Left ventricle myocardium inferior (tissue), 1 donor: ENCODE results near the gene GPC5. TPM values are rescaled to one million over a fixed set of nuclear protein-coding genes. Genes with fewer than 3 reads are reported as not detected.

Experiments used
- DNase-seq: peaks from one replicate; pipeline ENCODE4 v3.0.0-alpha.2; 2020
- H3K27ac ChIP-seq: fragments of 200-600 bp; replicated peaks from 2 replicates; pipeline ENCODE4 v1.8.0; 2021
- H3K27me3 ChIP-seq: fragments of 200-600 bp; 2 replicates; pipeline ENCODE4 v1.8.0; 2021; ENCODE audit warnings: low read depth
- H3K36me3 ChIP-seq: fragments of 200-600 bp; 2 replicates; pipeline ENCODE4 v1.8.0; 2021
- H3K4me1 ChIP-seq: fragments of 200-600 bp; 2 replicates; pipeline ENCODE4 v1.8.0; 2021
- H3K4me3 ChIP-seq: fragments of 200-600 bp; 2 replicates; pipeline ENCODE4 v1.8.0; 2021; ENCODE audit warnings: mild to moderate bottlenecking, moderate library complexity
- H3K9me3 ChIP-seq: fragments of 200-600 bp; replicated peaks from 2 replicates; pipeline ENCODE4 v1.8.0; 2021
- intact Hi-C: fragments of 100-400 bp; cut with micrococcal nuclease; formaldehyde crosslinking; loops from one replicate; pipeline ENCODE4 v1.11.0; 2022
- total RNA-seq: library from RNA; stranded (reverse); fragmentation: NEBNext Ultra II Directional; extraction: Animal tissue kit (Norgen Biotek cat#: 25700); gene quantifications from one replicate; pipeline ENCODE4 v1.2.1, GENCODE V29; 2021
- TF ChIP-seq, protein P1 (sequence below): fragments of 200-600 bp; IDR thresholded peaks from 2 replicates; pipeline ENCODE4 v1.8.0; 2021; ENCODE audit warnings: antibody characterized with exemption, mild to moderate bottlenecking, borderline replicate concordance
- donor health status: DM: no; HTN: yes; CAD: no; lungs with severe emphysema.

GPC5 gene
- total RNA-seq, 1 donor from 2014 or later, result 1.5 TPM

DNA sequence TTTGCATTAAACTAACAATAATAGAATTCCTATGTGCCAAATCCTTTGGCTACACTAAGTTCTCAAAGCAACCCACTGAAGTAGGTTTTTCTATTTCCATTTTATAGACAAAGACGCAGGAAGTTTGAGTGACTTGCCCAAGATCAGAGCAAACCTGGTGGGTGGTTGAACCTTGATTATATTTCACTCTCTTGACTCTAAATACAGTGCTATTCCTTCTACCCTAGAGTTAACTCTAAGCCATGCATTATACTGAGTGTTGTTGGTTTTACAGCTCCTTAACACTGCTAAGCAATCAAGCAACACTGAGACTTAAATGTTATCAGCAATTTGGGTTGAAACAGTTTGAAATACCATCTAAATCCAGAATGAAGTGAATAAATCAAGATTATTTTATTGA lies 1014.6 kb downstream of the GPC5 start:
- TF ChIP-seq, protein P1, sequence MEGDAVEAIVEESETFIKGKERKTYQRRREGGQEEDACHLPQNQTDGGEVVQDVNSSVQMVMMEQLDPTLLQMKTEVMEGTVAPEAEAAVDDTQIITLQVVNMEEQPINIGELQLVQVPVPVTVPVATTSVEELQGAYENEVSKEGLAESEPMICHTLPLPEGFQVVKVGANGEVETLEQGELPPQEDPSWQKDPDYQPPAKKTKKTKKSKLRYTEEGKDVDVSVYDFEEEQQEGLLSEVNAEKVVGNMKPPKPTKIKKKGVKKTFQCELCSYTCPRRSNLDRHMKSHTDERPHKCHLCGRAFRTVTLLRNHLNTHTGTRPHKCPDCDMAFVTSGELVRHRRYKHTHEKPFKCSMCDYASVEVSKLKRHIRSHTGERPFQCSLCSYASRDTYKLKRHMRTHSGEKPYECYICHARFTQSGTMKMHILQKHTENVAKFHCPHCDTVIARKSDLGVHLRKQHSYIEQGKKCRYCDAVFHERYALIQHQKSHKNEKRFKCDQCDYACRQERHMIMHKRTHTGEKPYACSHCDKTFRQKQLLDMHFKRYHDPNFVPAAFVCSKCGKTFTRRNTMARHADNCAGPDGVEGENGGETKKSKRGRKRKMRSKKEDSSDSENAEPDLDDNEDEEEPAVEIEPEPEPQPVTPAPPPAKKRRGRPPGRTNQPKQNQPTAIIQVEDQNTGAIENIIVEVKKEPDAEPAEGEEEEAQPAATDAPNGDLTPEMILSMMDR, result no peak
- no peaks in the 10 kb centered on the region for H3K36me3 ChIP-seq
- no peaks in the 10 kb centered on the region for H3K4me1 ChIP-seq
- H3K9me3 ChIP-seq, result no peaks in the 10 kb centered on the region
- no peak for DNase-seq
- intact Hi-C loops, result no loop called here
- H3K4me3 ChIP-seq, result no peak overlapping the region
- no peak overlapping the region for H3K27ac ChIP-seq
- no peaks in the 10 kb centered on the region for H3K27me3 ChIP-seq

DNA sequence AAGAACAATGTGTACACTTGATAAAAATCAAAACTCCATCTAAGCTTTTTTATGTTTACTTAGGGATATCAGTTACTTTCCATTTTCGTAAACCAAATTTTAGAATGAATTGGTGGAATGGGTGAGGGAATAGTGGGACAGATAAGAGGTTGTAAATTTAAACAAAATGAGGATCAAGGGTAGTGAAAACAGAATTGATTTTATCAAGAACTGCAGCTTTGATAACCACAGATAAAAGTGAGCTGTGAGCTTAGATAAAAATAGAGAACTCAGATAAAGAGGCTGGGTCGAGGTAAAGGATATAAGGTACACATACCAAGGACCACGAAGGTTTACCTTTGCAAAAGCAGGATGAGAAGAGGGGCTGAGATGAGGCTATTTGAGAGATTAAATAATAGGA lies 1015.0 kb downstream of the GPC5 start:
- no peak overlapping the region for H3K27ac ChIP-seq
- intact Hi-C loops, result no loop called here
- no peak for DNase-seq

DNA sequence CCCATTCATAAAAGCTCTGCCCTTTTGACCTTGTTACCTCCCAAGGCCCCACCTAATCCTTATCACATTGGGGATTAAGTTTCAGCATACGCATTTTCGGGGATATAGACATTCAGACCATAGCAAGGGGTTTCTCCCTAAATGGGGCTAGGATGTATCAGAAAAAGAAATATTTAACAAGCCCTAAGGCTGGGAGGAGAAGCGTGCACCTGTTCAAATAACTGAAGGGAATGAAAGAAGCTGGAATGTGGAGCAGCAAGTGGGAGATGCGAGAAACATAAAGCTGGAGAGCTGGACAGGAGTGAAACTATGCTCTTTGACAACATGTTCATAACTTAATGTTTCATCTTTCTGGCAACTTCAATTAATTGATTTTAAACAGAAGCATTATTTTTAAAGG lies 1016.4 kb downstream of the GPC5 start:
- H3K4me3 ChIP-seq, result no peak overlapping the region
- intact Hi-C loops, result no loop called here

More for the DNA sequence above, 1015.0 kb downstream of the GPC5 start:
- no peaks in the 10 kb centered on the region for H3K27me3 ChIP-seq
- TF ChIP-seq, protein P1, result no peak
- H3K4me1 ChIP-seq, result no peaks in the 10 kb centered on the region
- H3K9me3 ChIP-seq, result no peaks in the 10 kb centered on the region
- H3K4me3 ChIP-seq, result no peak overlapping the region
- H3K36me3 ChIP-seq, result no peaks in the 10 kb centered on the region

DNA sequence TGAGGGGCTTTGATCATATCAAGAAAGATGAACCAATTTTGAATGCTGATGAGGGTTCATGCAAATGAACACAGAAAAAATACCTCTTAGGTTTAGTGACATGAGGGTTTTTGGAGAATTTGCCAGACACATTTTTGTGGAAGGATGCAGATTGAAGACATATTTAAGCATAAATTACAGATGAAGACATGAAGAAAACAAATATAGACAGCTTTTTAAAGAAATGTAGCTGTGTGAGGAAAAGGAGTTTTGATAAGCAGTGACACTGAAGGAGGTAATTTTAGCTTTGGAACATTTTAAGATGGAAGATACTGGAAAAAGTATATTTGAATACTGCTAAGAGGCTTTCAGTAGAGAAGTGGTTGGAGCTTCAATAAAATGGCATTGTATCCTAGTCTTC lies 1017.4 kb downstream of the GPC5 start:
- DNase-seq, result no peak
- intact Hi-C loops, result no loop called here
- Histone ChIP-seq H3K9me3 (no peaks in the 10 kb centered on the region), H3K27me3 (no peaks in the 10 kb centered on the region), H3K27ac (no peak overlapping the region), H3K36me3 (no peaks in the 10 kb centered on the region), H3K4me3 (no peak overlapping the region), H3K4me1 (no peaks in the 10 kb centered on the region)
- TF ChIP-seq, protein P1, result no peak

More for the DNA sequence above, 1016.4 kb downstream of the GPC5 start:
- Histone ChIP-seq H3K36me3 (no peaks in the 10 kb centered on the region), H3K4me1 (no peaks in the 10 kb centered on the region), H3K27me3 (no peaks in the 10 kb centered on the region), H3K9me3 (no peaks in the 10 kb centered on the region), H3K27ac (no peak overlapping the region)
- DNase-seq, result no peak
- TF ChIP-seq, protein P1, result no peak

DNA sequence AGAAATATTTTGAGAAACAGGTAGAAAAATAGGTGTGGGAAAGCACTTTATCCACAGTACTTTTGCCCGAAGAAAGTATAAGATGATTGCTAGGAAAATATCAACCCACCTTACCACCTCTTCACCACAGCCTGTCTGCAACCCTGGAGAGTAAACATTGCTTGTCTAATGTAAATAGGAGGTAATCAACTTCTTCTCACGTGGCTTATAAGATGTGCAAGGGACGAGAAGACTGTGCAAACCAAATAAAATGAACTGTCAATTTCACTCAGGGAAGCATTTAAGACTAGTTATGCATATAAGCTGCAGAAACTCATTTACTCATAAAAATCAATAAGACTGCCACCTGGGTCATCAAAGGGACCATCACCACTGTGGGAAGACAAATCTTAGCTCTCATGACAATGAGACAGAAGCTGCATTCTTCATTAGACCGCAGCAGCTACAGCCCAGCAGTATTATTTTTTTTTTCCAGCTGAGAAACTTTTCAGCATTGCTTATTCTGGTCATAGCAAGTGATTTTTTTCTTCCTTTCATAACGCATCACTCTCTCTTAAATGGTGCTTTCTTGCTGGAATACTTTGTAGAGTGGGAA lies 1020.5 kb downstream of the GPC5 start:
- Histone ChIP-seq H3K4me1 (no peaks in the 10 kb centered on the region), H3K4me3 (no peak overlapping the region), H3K27me3 (no peaks in the 10 kb centered on the region), H3K27ac (no peak overlapping the region), H3K36me3 (no peaks in the 10 kb centered on the region), H3K9me3 (no peaks in the 10 kb centered on the region)
- intact Hi-C loops, result no loop called here
- no peak for DNase-seq
- TF ChIP-seq, protein P1, result no peak
